ENCODE data around the gene KIAA1958. TPM values are rescaled to one million over a fixed set of nuclear protein-coding genes. Genes with fewer than 3 reads are reported as not detected.

Gene KIAA1958
- total RNA-seq, 4 donors from 2014 or later = 4.6 to 22.0 (median 9.2) TPM

GRCh38 chr9:112599732-112600131 lies 113.1 kb downstream of the KIAA1958 start:
- no peak for DNase-seq
- Histone ChIP-seq H3K9me3 (no peaks in the 10 kb centered on the region), H3K27ac (no peak overlapping the region), H3K4me3 (no peak overlapping the region), H3K4me1 (peaks cover 0 to 10% of the 10 kb centered on the region in 2 donors), H3K27me3 (no peaks in the 10 kb centered on the region), H3K36me3 (no peaks in the 10 kb centered on the region)
- TF ChIP-seq POLR2A (IDR thresholded peaks at IDR 0.05) (no peak), CTCF (IDR thresholded peaks at IDR 0.05) (no peak)
- intact Hi-C loops (cut with DNase I; ENCODE audit: low total_unique reads) = no loop called here

GRCh38 chr9:112601636-112602035 lies 115.0 kb downstream of the KIAA1958 start:
- H3K4me1 ChIP-seq = peaks cover 0 to 5% of the 10 kb centered on the region in 2 donors
- no peak overlapping the region for H3K4me3 ChIP-seq
- no peaks in the 10 kb centered on the region for H3K36me3 ChIP-seq
- intact Hi-C loops (cut with DNase I; ENCODE audit: low total_unique reads) = no loop called here
- TF ChIP-seq CTCF (IDR thresholded peaks at IDR 0.05) = no peak
- no peak for TF ChIP-seq POLR2A (IDR thresholded peaks at IDR 0.05)
- no peak for DNase-seq
- no peaks in the 10 kb centered on the region for H3K27me3 ChIP-seq
- H3K27ac ChIP-seq = no peak overlapping the region
- no peaks in the 10 kb centered on the region for H3K9me3 ChIP-seq

GRCh38 chr9:112604790-112605189 lies 118.2 kb downstream of the KIAA1958 start:
- no peak overlapping the region for H3K27ac ChIP-seq
- H3K27me3 ChIP-seq = no peaks in the 10 kb centered on the region
- TF ChIP-seq CTCF (IDR thresholded peaks at IDR 0.05) (no peak), POLR2A (IDR thresholded peaks at IDR 0.05) (no peak)
- intact Hi-C loops (cut with DNase I; ENCODE audit: low total_unique reads) = no loop called here
- no peaks in the 10 kb centered on the region for H3K4me1 ChIP-seq
- no peak for DNase-seq
- H3K4me3 ChIP-seq = no peak overlapping the region
- H3K36me3 ChIP-seq = no peaks in the 10 kb centered on the region
- no peaks in the 10 kb centered on the region for H3K9me3 ChIP-seq

- intact Hi-C loops (cut with DNase I; ENCODE audit: low total_unique reads) = no loop called here
- Histone ChIP-seq H3K9me3 (no peaks in the 10 kb centered on the region), H3K36me3 (no peaks in the 10 kb centered on the region), H3K4me3 (no peak overlapping the region), H3K27me3 (no peaks in the 10 kb centered on the region), H3K4me1 (no peaks in the 10 kb centered on the region), H3K27ac (no peak overlapping the region)
- TF ChIP-seq CTCF (IDR thresholded peaks at IDR 0.05) (no peak), POLR2A (IDR thresholded peaks at IDR 0.05) (no peak)
- DNase-seq = no peak
Observed at GRCh38 chr9:112605518-112605917, 118.9 kb downstream of the KIAA1958 start.

- H3K4me3 ChIP-seq = no peak overlapping the region
- H3K27me3 ChIP-seq = no peaks in the 10 kb centered on the region
- H3K27ac ChIP-seq = no peak overlapping the region
- no peak for DNase-seq
- H3K36me3 ChIP-seq = no peaks in the 10 kb centered on the region
- intact Hi-C loops (cut with DNase I; ENCODE audit: low total_unique reads) = no loop called here
- no peak for TF ChIP-seq CTCF (IDR thresholded peaks at IDR 0.05)
- no peak for TF ChIP-seq POLR2A (IDR thresholded peaks at IDR 0.05)
- no peaks in the 10 kb centered on the region for H3K9me3 ChIP-seq
- H3K4me1 ChIP-seq = no peaks in the 10 kb centered on the region
Observed at GRCh38 chr9:112605963-112606699, 119.5 kb downstream of the KIAA1958 start.
